ENCODE data around the gene MRPS27.

GRCh38 chr5:72184408-72184807, 135.6 kb downstream of the MRPS27 start:
- TF ChIP-seq ZFX (IDR thresholded peaks at IDR 0.05) (no peak), CTCF (conservative IDR thresholded peaks at IDR 0.05) (no peak)
